NCI-H446 treated with DMSO at 0.1 percent for 48 hours (cell line): ENCODE results near the gene GIGYF2.
"Not testable (repeated sequence)": the region's sequence is repeated elsewhere in the genome, so short reads cannot be mapped to it uniquely, and the experiment has no call there.

Experiments
- DNase-seq: peaks from one replicate; lab custom pipeline; 2025; lab: John Stamatoyannopoulos, UW

GIGYF2 gene

GRCh38 chr2:232893834-232894233 lies 196.7 kb downstream of the GIGYF2 start:
- DNase-seq = no peak

DNA sequence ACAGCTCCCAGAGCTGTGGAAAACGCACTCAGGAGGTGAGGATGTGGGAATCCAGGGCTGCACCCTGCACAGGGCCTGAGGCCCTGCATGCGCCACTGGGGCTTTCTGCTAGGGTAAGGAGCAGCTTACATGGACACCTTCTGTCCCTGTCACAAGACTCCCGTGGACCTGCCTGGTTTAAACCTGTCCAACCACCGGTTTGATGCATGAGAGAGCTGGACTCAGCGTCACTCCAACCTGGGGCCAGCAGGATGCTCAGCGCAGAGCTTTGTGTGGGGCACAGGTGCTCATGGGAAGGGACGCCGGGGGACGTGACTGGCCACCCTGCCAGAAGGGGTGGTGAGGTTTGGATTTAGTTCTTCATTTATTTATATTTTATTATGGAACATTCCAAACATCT lies 197.1 kb downstream of the GIGYF2 start:
- no peak for DNase-seq

GRCh38 chr2:232894746-232895145 lies 197.6 kb downstream of the GIGYF2 start:
- DNase-seq = no peak

DNA sequence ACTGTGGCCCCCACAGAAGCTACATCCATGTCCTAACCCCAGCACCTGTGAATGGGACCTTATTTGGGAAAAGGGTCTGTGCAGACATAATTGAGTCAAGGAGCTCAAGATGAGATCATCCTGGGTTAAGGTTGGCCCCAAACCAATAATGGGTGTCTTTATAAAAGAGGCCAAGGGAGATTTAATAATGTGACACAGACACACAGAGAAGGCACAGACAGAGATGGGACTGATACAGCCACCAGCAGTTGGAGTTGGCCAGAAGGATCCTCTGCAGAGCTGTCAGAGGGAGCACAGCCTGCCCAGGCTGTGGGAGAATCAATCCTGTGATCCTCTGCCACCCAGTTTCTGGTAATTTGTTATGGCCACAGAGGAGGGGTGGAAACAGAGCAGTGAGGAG lies 199.0 kb downstream of the GIGYF2 start:
- DNase-seq = no peak

- DNase-seq = no peak
Observed at GRCh38 chr2:232896720-232897597, 199.8 kb downstream of the GIGYF2 start.

GRCh38 chr2:232897598-232898408 lies 200.7 kb downstream of the GIGYF2 start:
- DNase-seq = no peak

- DNase-seq = no peak
Observed at GRCh38 chr2:232898592-232899543, 201.7 kb downstream of the GIGYF2 start.

DNA sequence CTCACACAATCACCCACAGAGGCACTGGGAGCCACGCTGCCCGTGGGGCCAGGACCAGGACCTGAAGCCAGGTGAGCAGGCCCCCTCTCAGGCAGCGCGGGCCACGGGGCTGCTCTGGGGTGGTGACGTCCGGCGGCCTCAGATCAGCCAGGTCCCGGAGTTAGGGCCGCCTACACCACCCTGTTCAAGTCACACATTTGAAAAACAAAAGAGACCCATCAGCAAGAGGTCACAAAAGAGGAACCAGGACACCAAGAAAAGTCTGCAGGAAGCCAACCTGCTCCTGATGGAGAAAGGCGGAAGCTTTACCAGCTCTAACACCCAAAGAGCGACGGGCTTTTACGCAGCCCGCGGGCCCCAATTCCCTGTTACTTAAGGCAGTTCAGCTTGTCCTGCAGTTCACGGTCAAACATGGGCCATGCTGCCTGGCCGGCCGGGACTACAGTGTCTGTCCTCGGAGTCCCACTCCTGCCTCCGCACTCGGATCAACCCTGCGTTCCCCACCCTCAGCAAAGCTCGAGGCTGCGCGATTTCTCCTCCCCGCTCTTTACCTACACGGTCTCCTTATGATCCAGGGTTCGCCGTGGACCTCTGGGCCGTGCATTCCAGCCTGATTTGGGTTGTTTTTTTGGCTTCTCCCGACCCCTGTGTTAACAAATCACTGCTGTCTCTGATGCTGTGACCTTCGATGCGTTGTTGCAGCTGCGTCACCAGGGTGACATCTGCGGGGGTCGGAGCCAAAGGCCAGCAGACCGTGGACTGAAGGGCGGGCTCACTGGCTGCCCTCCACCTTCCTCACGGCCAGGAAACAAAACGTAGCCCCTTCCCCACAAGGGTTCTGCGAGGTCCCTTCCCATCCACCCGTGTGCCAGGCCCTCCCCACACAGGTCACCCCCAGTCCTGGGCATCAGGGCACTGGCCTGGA lies 203.9 kb downstream of the GIGYF2 start:
- no peak for DNase-seq

- no peak for DNase-seq
Observed at GRCh38 chr2:232901736-232902578, 204.8 kb downstream of the GIGYF2 start.

DNA sequence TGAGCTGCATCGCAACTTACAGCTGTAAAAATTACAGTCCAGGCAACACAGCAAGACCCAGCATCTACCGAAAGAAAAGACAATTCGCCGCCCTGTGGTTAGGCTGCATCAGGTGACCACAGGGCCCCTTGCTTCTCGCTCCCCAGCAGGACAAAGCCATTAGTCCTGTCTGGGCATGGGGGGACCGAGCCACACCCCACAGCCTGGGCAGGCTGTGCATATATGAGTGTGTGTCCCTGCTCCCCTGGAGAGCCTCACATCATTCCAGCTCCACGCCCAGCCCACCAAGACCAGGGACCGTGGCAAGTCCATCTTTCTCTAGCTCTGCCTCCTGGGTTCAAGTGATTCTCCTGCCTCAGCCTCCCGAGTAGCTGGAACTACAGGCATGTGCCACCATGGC lies 206.9 kb downstream of the GIGYF2 start:
- DNase-seq = no peak

GRCh38 chr2:232906867-232907717 lies 210.0 kb downstream of the GIGYF2 start:
- not testable (repeated sequence) for DNase-seq

DNA sequence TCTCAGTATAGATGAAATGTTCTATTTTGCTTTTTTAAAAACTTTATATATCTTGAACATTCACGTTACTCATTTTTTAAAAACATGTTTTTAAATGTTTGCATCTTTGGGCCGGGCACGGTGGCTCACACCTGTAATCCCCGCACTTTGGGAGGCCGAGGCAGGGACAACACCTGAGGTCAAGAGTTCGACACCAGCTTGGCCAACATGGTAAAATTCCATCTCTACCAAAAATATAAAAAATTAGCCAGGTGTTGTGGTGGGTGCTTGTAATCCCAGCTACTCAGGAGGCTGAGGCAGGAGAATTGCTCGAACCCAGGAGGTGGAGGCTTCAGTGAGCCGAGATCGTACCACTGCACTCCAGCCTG lies 210.6 kb downstream of the GIGYF2 start:
- DNase-seq = not testable (repeated sequence)

- no peak for DNase-seq
Observed at GRCh38 chr2:232908695-232909094, 211.6 kb downstream of the GIGYF2 start.
